HepG2 (cell line): Measurements from ENCODE around the gene UPK1A. TPM values are rescaled to one million over a fixed set of nuclear protein-coding genes. Genes with fewer than 3 reads are reported as not detected.

ENCODE experiments used
- ATAC-seq: fragments of 200-7000 bp; cut with Tn5 transposase; 3 replicates; pipeline ENCODE4 v1.9.1; 2020; ENCODE audit warnings: mild to moderate bottlenecking, moderate library complexity
- BruUV-seq: library from RNA; stranded (reverse); fragments of 400-500 nt; replicated peaks from 2 replicates; lab custom pipeline; 2021; lab: Mats Ljungman, UMichigan
- CTCF ChIA-PET: fragments of 300-600 bp; formaldehyde crosslinking; extraction: SDS; loops from one replicate; lab custom pipeline; 2021; ENCODE audit warnings: low total read pairs, inconsistent platforms, low intra/inter-chr PET ratio; lab: Yijun Ruan, JAX
- POLR2A ChIA-PET: fragments of 350-600 bp; sonication (Branson Sonifier 250); formaldehyde crosslinking; loops from one replicate; lab custom pipeline; 2020; ENCODE audit warnings: antibody characterized with exemption, inconsistent platforms; lab: Yijun Ruan, JAX
- DNase-seq: peaks from one replicate; pipeline ENCODE4 v3.0.0-alpha.2; 2015; ENCODE audit warnings: low spot score
- FAIRE-seq: peaks from 3 replicates; lab custom pipeline; 2011; peaks lifted over from hg19 to GRCh38; lab: Jason Lieb, UNC
- H2AFZ ChIP-seq: one replicate; pipeline ENCODE4 v1.6.1; 2011; ENCODE audit warnings: low read length, inconsistent platforms
- H3K27ac ChIP-seq: fragments of 300-600 bp; 3 replicates; pipeline ENCODE4 v1.8.0; 2011; ENCODE audit warnings: mixed run types, mild to moderate bottlenecking, mixed read lengths, low read length, inconsistent platforms; ENCODE audit not compliant: insufficient read depth; ENCODE audit errors: extremely low read length
- H3K27me3 ChIP-seq, 2 experiments: fragments of 200-600 bp in 1 of 2; 2 replicates in 1 of 2; 3 replicates in 1 of 2; pipeline versions ENCODE4 v1.6.0 to v1.8.0; 2011; ENCODE audit warnings: low read length in 2 of 2, mild to moderate bottlenecking in 2 of 2, moderate library complexity in 2 of 2, inconsistent platforms in 1 of 2; ENCODE audit not compliant: insufficient read depth in 2 of 2, control insufficient read depth in 1 of 2
- H3K36me3 ChIP-seq, 2 experiments: fragments of 200-600 bp in 1 of 2; replicated peaks in 1 of 2; 2 replicates in 1 of 2; 3 replicates in 1 of 2; pipeline versions ENCODE4 v1.5.1 to v1.8.0; 2011; ENCODE audit warnings: low read length in 2 of 2, inconsistent platforms in 1 of 2; ENCODE audit not compliant: insufficient read depth in 2 of 2, control insufficient read depth in 1 of 2
- H3K4me1 ChIP-seq: 2 replicates; pipeline ENCODE4 v1.5.1; 2012; ENCODE audit warnings: low read length, inconsistent platforms; ENCODE audit not compliant: insufficient read depth
- H3K4me2 ChIP-seq: 2 replicates; pipeline ENCODE4 v1.6.0; 2011; ENCODE audit warnings: low read depth, low read length, inconsistent platforms
- H3K4me3 ChIP-seq, 3 experiments: fragments of 200-600 bp in 1 of 3; sonication (generic), shearing (Covaris generic) in 1 of 3; replicated peaks in 1 of 3; 2 replicates each; pipeline ENCODE4 v1.5.1; 2011 to 2016; ENCODE audit warnings: low read length in 3 of 3, inconsistent platforms in 2 of 3, low read depth in 2 of 3, mild to moderate bottlenecking in 2 of 3, control low read depth in 1 of 3, mixed read lengths in 1 of 3; ENCODE audit not compliant: insufficient read depth in 1 of 3
- H3K79me2 ChIP-seq: one replicate; pipeline ENCODE4 v1.6.1; 2011; ENCODE audit warnings: low read length, inconsistent platforms; ENCODE audit not compliant: insufficient read depth
- H3K9ac ChIP-seq: 2 replicates; pipeline ENCODE4 v1.6.0; 2011; ENCODE audit warnings: mild to moderate bottlenecking, low read depth, low read length, inconsistent platforms; ENCODE audit not compliant: insufficient read depth
- H3K9me3 ChIP-seq: 2 replicates; pipeline ENCODE4 v1.5.1; 2012; ENCODE audit warnings: mild to moderate bottlenecking, low read length
- H4K20me1 ChIP-seq: 2 replicates; pipeline ENCODE4 v1.6.0; 2011; ENCODE audit warnings: inconsistent platforms, mild to moderate bottlenecking, low read length, moderate library complexity; ENCODE audit not compliant: insufficient read depth
- EP300 ChIP-seq, 3 experiments: sonication (generic) in 1 of 3; formaldehyde crosslinking in 1 of 3; IDR thresholded peaks; 2 replicates each; pipeline versions ENCODE4 v1.5.1 to v1.6.1; 2011 to 2020; ENCODE audit warnings: low read depth in 2 of 3, low read length in 2 of 3, borderline replicate concordance in 1 of 3, improper control_type of control experiment in 1 of 3, mild to moderate bottlenecking in 1 of 3, missing genetic modification reagents in 1 of 3, moderate library complexity in 1 of 3
- ETV5 ChIP-seq: IDR thresholded peaks from 2 replicates; pipeline ENCODE4 v1.6.1; 2018; ENCODE audit warnings: missing biosample characterization, missing genetic modification reagents, inconsistent platforms, borderline replicate concordance
- GATAD2A ChIP-seq: IDR thresholded peaks from 2 replicates; pipeline ENCODE4 v1.6.1; 2016
- MYPOP ChIP-seq: sonication (generic); formaldehyde crosslinking; IDR thresholded peaks from 2 replicates; pipeline ENCODE4 v1.8.1; 2023; ENCODE audit warnings: mild to moderate bottlenecking, moderate library complexity, missing genetic modification reagents
- PHF21A ChIP-seq: sonication (generic); formaldehyde crosslinking; IDR thresholded peaks from 2 replicates; pipeline ENCODE4 v1.5.0; 2020; ENCODE audit warnings: mild to moderate bottlenecking, missing genetic modification reagents
- SOX5 ChIP-seq: IDR thresholded peaks from 2 replicates; pipeline ENCODE4 v1.6.1; 2016; ENCODE audit warnings: borderline replicate concordance
- TEF ChIP-seq: sonication (generic); formaldehyde crosslinking; IDR thresholded peaks from 2 replicates; pipeline ENCODE4 v1.5.0; 2020; ENCODE audit warnings: missing genetic modification reagents
- TGIF2 ChIP-seq: IDR thresholded peaks from 2 replicates; pipeline ENCODE4 v1.6.1; 2016; ENCODE audit warnings: control low read depth, missing compliant biosample characterization
- ZNF3 ChIP-seq: IDR thresholded peaks from 2 replicates; pipeline ENCODE4 v1.7.0; 2017; ENCODE audit warnings: inconsistent platforms
- ZNF780A ChIP-seq: sonication (generic); formaldehyde crosslinking; IDR thresholded peaks from 2 replicates; pipeline ENCODE4 v1.8.0; 2022; ENCODE audit warnings: mild to moderate bottlenecking, missing genetic modification reagents, moderate library complexity
- WGBS: methylation state at CpG from one replicate; pipeline ENCODE4 v1.1.6; 2017; ENCODE audit warnings: low lambda C conversion rate; 5-methylcytosine and 5-hydroxymethylcytosine counted together
- in situ Hi-C: cut with HindIII; loops from 2 replicates; pipeline ENCODE4 v1.10.0; 2017; ENCODE audit warnings: low pct_unique_long_range_greater_than_20kb; ENCODE audit not compliant: extremely low pct_ligation_motif_present
- intact Hi-C: fragments of 100-400 bp; cut with micrococcal nuclease; formaldehyde crosslinking; loops from one replicate; pipeline ENCODE4 v1.10.0; 2022; ENCODE audit not compliant: unreplicated experiment
- polyA plus RNA-seq, 8 experiments: library from polyadenylated mRNA; depleted of rRNA in 3 of 8; stranded (reverse) in 7 of 8; unstranded in 1 of 8; fragments of >200 nt; fragmentation: Illumina TruSeq in 4 of 8; extraction: Trizol in 4 of 8; gene quantifications; 2 replicates each; pipeline versions ENCODE4 v1.2.1 to v1.2.3, GENCODE V29; 2011 to 2016; ENCODE audit warnings: low read depth in 4 of 8, missing spikeins in 1 of 8, mixed read lengths in 1 of 8; ENCODE audit not compliant: insufficient read depth in 1 of 8
- total RNA-seq, 5 experiments: library from RNA; depleted of rRNA; stranded (reverse); fragments of >200 nt; fragmentation: Illumina TruSeq; extraction: Trizol; gene quantifications; 2 replicates each; pipeline ENCODE4 v1.2.3, GENCODE V29; 2016; ENCODE audit warnings: low read depth in 1 of 5
- TF ChIP-seq, protein P1 (sequence below): sonication (generic); IDR thresholded peaks from 2 replicates; pipeline ENCODE4 v1.6.1; 2016; ENCODE audit warnings: low read depth, borderline replicate concordance
- TF ChIP-seq, protein P2 (sequence below): IDR thresholded peaks from 2 replicates; pipeline ENCODE4 v1.6.1; 2016; ENCODE audit warnings: missing biosample characterization, missing genetic modification reagents, low read depth
- TF ChIP-seq, protein P3 (sequence below): IDR thresholded peaks from 2 replicates; pipeline ENCODE4 v1.4.0; 2020; ENCODE audit warnings: mild to moderate bottlenecking, missing genetic modification reagents

UPK1A gene
- total and polyA plus RNA-seq, 2 of the 13 experiments (the other 11 are each of a cell fraction or from before 2014, with no cell fraction given) = 2.9 TPM; not detected in 1

DNA sequence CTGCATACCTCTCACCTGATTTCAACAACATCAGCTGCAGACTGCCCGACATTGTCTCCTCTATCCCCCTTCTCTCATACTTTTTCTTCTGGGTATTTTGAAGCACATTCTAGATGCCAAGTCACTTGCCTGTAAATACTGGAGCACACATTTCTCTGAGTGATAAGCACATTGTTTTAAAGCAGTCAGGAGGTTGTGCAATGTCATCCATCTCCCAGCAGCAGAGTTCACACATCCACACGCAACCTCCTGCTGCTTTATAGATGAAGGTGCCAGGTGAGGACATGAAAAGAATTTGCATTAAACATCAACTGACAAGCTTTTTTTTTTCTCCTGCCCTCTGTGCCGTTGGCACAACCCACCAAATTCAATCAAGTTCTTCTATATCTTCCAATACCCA lies 5.5 kb downstream of the UPK1A start:
- BruUV-seq = no TSS peak
- H3K4me1 ChIP-seq = peaks cover 41% of the 10 kb centered on the region
- peak; percentile 68 for FAIRE-seq
- intact Hi-C loops (no loop called here), in situ Hi-C loops (no loop called here)
- H3K9ac ChIP-seq = no peak overlapping the region
- ChIA-PET CTCF (no interaction called here), POLR2A (interaction anchor here (0.7 kb wide), 1 partner anchor 100 kb away, joined by 3 read pairs; no protein-coding TSS in a partner anchor)
- no peaks in the 10 kb centered on the region for H3K36me3 ChIP-seq
- DNase-seq = peak; percentile 54
- peak overlapping the region; percentile 47 for H3K4me2 ChIP-seq
- 0 out of 5 replicates have a peak, but pooled peaks cover 0 to 4% of the 10 kb centered on the region in 2 experiments for H3K27me3 ChIP-seq
- no peak overlapping the region for H3K4me3 ChIP-seq
- H3K27ac ChIP-seq = no peak overlapping the region
- ATAC-seq = peak; percentile 32
- 1% methylated on average over 3 of the region's 3 CpGs for WGBS
- no peaks in the 10 kb centered on the region for H3K9me3 ChIP-seq
- no peak overlapping the region for H2AFZ ChIP-seq
- no peaks in the 10 kb centered on the region for H3K79me2 ChIP-seq
- no peaks in the 10 kb centered on the region for H4K20me1 ChIP-seq
- TF ChIP-seq GATAD2A = peak; percentile 40; the same call in 1 of the 2 replicates
- no peak for TF ChIP-seq ZNF780A (CRISPR knock-in tag)
- TF ChIP-seq, protein P1, sequence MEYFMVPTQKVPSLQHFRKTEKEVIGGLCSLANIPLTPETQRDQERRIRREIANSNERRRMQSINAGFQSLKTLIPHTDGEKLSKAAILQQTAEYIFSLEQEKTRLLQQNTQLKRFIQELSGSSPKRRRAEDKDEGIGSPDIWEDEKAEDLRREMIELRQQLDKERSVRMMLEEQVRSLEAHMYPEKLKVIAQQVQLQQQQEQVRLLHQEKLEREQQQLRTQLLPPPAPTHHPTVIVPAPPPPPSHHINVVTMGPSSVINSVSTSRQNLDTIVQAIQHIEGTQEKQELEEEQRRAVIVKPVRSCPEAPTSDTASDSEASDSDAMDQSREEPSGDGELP = no peak
- TF ChIP-seq EP300 (IDR thresholded peaks at IDR 0.05; ENCODE audit: low read depth in 2 of 2, low read length in 2 of 2) = peak in 1 of 2 experiments; percentile 12; a peak in 1 of 4 replicates
- TF ChIP-seq EP300 (CRISPR knock-in tag; IDR thresholded peaks at IDR 0.05; ENCODE audit: borderline replicate concordance) = no peak
- TF ChIP-seq, protein P2, sequence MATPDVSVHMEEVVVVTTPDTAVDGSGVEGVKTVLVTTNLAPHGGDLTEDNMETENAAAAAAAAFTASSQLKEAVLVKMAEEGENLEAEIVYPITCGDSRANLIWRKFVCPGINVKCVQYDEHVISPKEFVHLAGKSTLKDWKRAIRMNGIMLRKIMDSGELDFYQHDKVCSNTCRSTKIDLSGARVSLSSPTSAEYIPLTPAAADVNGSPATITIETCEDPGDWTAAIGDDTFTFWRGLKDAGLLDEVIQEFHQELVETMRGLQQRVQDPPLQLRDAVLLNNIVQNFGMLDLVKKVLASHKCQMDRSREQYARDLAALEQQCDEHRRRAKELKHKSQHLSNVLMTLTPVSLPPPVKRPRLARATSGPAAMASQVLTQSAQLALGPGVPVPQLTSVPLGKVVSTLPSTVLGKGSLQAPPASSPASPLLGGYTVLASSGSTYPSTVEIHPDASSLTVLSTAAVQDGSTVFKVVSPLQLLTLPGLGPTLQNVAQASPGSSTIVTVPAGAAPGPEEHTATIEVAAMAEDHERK (CRISPR knock-in tag) = no peak
- 0 out of 2 replicates have a peak, but pooled peaks have one; percentile 25 for TF ChIP-seq TGIF2 (CRISPR knock-in tag)
- TF ChIP-seq, protein P3, sequence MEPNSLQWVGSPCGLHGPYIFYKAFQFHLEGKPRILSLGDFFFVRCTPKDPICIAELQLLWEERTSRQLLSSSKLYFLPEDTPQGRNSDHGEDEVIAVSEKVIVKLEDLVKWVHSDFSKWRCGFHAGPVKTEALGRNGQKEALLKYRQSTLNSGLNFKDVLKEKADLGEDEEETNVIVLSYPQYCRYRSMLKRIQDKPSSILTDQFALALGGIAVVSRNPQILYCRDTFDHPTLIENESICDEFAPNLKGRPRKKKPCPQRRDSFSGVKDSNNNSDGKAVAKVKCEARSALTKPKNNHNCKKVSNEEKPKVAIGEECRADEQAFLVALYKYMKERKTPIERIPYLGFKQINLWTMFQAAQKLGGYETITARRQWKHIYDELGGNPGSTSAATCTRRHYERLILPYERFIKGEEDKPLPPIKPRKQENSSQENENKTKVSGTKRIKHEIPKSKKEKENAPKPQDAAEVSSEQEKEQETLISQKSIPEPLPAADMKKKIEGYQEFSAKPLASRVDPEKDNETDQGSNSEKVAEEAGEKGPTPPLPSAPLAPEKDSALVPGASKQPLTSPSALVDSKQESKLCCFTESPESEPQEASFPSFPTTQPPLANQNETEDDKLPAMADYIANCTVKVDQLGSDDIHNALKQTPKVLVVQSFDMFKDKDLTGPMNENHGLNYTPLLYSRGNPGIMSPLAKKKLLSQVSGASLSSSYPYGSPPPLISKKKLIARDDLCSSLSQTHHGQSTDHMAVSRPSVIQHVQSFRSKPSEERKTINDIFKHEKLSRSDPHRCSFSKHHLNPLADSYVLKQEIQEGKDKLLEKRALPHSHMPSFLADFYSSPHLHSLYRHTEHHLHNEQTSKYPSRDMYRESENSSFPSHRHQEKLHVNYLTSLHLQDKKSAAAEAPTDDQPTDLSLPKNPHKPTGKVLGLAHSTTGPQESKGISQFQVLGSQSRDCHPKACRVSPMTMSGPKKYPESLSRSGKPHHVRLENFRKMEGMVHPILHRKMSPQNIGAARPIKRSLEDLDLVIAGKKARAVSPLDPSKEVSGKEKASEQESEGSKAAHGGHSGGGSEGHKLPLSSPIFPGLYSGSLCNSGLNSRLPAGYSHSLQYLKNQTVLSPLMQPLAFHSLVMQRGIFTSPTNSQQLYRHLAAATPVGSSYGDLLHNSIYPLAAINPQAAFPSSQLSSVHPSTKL (CRISPR knock-in tag) = 0 out of 2 replicates have a peak, but pooled peaks have one; percentile 31
- TF ChIP-seq PHF21A = 0 out of 2 replicates have a peak, but pooled peaks have one; percentile 18
- peak; percentile 71 for TF ChIP-seq SOX5 (CRISPR knock-in tag)
- TF ChIP-seq TEF (CRISPR knock-in tag) = no peak
- TF ChIP-seq ETV5 (CRISPR knock-in tag) = 0 out of 2 replicates have a peak, but pooled peaks have one; percentile 20
- no peak for TF ChIP-seq ZNF3 (CRISPR knock-in tag)
- TF ChIP-seq MYPOP (CRISPR knock-in tag) = no peak
